Sigmoid colon (tissue), 4 donors: ENCODE results near the gene LMO1.

Experiments
- EP300 ChIP-seq, 4 donors: sonication (generic); formaldehyde crosslinking; IDR thresholded peaks; one replicate each; pipeline ENCODE4 v1.6.1; 2017; ENCODE audit warnings: antibody characterized with exemption in 4 of 4
- TF ChIP-seq, protein P1 (sequence below), 4 experiments: fragments of 450-650 bp in 3 of 4; fragments of 200-600 bp in 1 of 4; IDR thresholded peaks; one replicate each; pipeline ENCODE4 v1.5.1; 2016 to 2019; ENCODE audit warnings: antibody characterized with exemption in 4 of 4, mild to moderate bottlenecking in 3 of 4, moderate library complexity in 2 of 4

DNA sequence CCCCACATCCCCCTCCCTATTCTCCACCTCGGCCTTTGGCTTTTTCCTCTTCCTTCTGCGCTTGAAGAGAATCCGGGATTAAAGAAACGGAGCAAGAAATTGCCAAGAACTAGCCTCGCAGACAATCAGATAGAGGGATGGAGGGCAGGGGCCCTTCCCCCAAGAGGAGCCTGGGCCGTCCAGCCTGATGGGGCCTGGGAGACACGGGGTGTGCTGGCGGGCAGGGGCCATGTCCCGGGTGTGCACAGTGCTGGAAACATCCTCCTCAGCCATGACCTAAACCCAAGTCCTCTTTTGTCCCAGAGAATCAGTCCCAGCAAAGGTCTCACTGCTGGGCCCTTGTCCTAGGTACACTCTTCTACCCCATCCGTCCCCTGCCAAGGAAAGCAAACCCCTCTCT, 47.7 kb upstream of the LMO1 start:
- TF ChIP-seq, protein P1, sequence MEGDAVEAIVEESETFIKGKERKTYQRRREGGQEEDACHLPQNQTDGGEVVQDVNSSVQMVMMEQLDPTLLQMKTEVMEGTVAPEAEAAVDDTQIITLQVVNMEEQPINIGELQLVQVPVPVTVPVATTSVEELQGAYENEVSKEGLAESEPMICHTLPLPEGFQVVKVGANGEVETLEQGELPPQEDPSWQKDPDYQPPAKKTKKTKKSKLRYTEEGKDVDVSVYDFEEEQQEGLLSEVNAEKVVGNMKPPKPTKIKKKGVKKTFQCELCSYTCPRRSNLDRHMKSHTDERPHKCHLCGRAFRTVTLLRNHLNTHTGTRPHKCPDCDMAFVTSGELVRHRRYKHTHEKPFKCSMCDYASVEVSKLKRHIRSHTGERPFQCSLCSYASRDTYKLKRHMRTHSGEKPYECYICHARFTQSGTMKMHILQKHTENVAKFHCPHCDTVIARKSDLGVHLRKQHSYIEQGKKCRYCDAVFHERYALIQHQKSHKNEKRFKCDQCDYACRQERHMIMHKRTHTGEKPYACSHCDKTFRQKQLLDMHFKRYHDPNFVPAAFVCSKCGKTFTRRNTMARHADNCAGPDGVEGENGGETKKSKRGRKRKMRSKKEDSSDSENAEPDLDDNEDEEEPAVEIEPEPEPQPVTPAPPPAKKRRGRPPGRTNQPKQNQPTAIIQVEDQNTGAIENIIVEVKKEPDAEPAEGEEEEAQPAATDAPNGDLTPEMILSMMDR (IDR thresholded peaks at IDR 0.05): no peak
- TF ChIP-seq EP300 (IDR thresholded peaks at IDR 0.05): no peak
